ENCODE measurements around the gene CD52. TPM values are rescaled to one million over a fixed set of nuclear protein-coding genes. Genes with fewer than 3 reads are reported as not detected.

Gene CD52
- total RNA-seq, 1 donor: not detected

DNA sequence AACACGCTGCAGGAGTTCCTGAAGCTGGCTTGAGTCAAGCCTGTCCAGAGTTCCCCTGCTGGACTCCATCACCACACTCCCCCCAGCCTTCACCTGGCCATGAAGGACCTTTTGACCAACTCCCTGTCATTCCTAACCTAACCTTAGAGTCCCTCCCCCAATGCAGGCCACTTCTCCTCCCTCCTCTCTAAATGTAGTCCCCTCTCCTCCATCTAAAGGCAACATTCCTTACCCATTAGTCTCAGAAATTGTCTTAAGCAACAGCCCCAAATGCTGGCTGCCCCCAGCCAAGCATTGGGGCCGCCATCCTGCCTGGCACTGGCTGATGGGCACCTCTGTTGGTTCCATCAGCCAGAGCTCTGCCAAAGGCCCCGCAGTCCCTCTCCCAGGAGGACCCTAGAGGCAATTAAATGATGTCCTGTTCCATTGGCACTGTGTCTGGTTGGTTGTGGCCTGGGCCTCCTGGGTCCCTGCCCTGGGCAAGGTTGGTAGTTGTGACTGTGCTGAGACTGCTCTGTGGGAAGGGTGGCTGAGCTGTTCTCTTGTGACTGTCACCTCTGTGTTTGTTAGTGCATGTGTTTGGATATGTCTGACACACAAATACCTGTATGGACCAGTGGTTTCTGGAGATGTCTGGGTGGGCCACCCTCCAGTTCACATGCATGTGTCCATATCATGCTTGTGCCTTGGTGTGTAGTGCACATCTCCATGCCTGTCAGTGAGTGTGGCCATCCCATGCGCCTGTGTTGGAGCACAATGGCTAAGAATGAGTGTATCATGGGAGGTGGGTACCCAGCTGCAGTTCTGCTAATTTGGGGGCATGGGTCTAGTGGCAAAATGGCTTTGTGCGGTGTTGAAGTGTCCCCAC is 36.4 kb upstream of the CD52 start:
- no peak for DNase-seq (ENCODE audit: low read depth)
- TF ChIP-seq, protein P1, sequence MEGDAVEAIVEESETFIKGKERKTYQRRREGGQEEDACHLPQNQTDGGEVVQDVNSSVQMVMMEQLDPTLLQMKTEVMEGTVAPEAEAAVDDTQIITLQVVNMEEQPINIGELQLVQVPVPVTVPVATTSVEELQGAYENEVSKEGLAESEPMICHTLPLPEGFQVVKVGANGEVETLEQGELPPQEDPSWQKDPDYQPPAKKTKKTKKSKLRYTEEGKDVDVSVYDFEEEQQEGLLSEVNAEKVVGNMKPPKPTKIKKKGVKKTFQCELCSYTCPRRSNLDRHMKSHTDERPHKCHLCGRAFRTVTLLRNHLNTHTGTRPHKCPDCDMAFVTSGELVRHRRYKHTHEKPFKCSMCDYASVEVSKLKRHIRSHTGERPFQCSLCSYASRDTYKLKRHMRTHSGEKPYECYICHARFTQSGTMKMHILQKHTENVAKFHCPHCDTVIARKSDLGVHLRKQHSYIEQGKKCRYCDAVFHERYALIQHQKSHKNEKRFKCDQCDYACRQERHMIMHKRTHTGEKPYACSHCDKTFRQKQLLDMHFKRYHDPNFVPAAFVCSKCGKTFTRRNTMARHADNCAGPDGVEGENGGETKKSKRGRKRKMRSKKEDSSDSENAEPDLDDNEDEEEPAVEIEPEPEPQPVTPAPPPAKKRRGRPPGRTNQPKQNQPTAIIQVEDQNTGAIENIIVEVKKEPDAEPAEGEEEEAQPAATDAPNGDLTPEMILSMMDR (IDR thresholded peaks at IDR 0.05; ENCODE audit: insufficient read depth, low read depth, low read length): no peak
- peak overlapping the region; percentile 88 for H3K4me3 ChIP-seq (ENCODE audit: low read depth, low read length)

GRCh38 chr1:26281971-26282370 is 35.8 kb upstream of the CD52 start:
- TF ChIP-seq, protein P1 (IDR thresholded peaks at IDR 0.05; ENCODE audit: insufficient read depth, low read depth, low read length): no peak
- DNase-seq (ENCODE audit: low read depth): peak; percentile 38
- no peak overlapping the region for H3K4me3 ChIP-seq (ENCODE audit: low read depth, low read length)

DNA sequence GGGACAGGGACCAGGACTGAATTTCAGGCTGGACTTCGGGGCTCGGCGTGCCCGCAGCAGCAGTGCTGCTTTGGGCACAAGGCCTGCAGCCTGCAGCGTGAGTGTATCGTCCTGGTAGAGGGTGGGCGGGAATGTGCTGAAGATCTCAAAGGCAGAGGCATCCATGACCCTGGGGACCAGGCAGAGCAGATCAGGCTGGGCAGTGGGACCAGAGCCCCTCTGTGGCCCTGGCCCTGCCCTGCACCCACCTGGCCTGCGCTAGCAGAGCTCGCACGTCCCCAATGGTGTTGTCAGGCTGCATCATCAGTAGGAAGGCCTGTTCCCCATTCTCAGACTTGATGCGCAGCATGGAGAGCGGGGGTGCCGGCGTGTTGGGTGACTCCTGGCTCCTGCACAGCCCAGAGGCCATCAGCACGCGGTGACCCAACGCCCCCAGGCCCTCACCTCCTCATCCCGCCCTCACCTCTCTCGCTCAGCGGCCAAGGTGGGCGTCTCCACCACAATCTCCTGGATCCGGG is 35.3 kb upstream of the CD52 start:
- no peak overlapping the region for H3K4me3 ChIP-seq (ENCODE audit: low read depth, low read length)
- DNase-seq (ENCODE audit: low read depth): no peak
- TF ChIP-seq, protein P1 (IDR thresholded peaks at IDR 0.05; ENCODE audit: insufficient read depth, low read depth, low read length): no peak

DNA sequence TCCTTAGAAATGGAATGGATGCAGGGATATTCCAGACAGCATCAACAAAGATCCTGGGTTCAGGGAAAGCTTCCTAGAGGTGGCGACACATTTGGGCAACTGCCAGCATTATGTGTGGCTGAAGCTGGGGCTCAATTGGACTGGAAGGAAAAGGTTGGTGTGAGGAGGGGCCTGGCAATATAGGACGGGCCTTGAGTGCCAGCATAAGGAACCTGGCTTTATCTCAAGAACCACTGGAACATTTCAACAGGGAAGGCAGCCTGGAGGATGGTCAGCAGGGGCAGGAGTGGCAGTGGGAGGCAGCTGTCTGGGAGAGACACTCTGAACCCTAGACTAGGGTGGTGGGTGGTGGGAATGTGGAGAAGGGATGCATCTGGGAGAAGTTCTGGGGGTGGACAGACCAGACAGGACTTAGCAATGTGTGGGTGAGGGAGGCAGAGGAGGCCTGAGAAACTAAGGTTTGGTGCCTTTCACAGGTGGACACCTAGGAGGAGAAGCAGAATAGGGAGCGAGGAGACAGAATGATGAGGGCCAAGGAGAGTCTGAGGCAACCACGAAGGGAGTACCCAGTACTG is 34.4 kb upstream of the CD52 start:
- no peak overlapping the region for H3K4me3 ChIP-seq (ENCODE audit: low read depth, low read length)
- TF ChIP-seq, protein P1 (IDR thresholded peaks at IDR 0.05; ENCODE audit: insufficient read depth, low read depth, low read length): no peak
- DNase-seq (ENCODE audit: low read depth): no peak

GRCh38 chr1:26283871-26284596 is 33.7 kb upstream of the CD52 start:
- no peak overlapping the region for H3K4me3 ChIP-seq (ENCODE audit: low read depth, low read length)
- TF ChIP-seq, protein P1 (IDR thresholded peaks at IDR 0.05; ENCODE audit: insufficient read depth, low read depth, low read length): no peak
- DNase-seq (ENCODE audit: low read depth): no peak

DNA sequence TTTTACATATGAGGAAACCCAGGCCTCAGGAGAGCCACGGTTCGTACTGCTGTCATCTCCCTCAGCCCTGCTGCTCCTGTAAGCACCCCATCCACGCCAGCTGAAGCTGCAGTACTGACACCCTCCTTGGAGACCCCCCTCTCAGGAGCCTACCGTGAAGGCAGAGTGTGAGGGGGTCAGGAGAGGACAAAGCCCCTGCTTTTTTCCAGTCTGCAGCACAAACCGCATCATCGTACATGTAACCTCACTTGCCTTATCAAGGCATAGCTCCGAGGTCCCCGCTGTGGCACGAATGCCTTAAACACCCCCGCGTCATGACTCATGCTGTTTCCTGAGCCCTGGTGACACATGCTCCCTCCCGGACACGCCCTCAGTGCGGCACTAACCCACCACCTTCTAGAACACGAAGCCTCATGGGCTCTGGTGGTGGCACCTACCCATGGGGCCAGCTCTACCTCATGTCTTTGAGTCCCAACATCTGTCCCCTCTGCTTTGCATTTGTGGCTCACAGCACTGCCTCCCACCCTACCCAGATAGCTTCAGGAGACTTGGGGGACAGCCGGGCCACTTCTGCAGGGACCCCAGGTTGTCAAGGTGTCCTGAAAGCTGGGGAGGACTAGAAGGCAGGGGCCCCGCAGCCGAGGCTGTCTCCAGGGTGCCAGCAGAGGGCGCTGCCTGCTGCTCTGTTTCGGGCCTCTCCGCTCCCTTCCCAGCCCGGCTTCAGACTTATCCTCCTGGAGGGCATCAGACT is 33.0 kb upstream of the CD52 start:
- peak; percentile 86 for DNase-seq (ENCODE audit: low read depth)
- no peak overlapping the region for H3K4me3 ChIP-seq (ENCODE audit: low read depth, low read length)
- TF ChIP-seq, protein P1 (IDR thresholded peaks at IDR 0.05; ENCODE audit: insufficient read depth, low read depth, low read length): peak; percentile 78
